H1 (cell line): ENCODE results near the gene TBCEL. TPM values are rescaled to one million over a fixed set of nuclear protein-coding genes. Genes with fewer than 3 reads are reported as not detected.

Source experiments
- BCL11A ChIP-seq, 2 experiments: IDR thresholded peaks; one replicate each; pipeline ENCODE4 v1.6.1; 2011; ENCODE audit warnings: low read depth in 2 of 2, low read length in 2 of 2, mild to moderate bottlenecking in 2 of 2
- POU5F1 ChIP-seq: IDR thresholded peaks from 2 replicates; pipeline ENCODE4 v1.6.1; 2011; ENCODE audit warnings: low read depth, mild to moderate bottlenecking, low read length, moderate library complexity
- RNF2 ChIP-seq: fragments of 200-900, 300-1000 bp; sonication (generic); IDR thresholded peaks from 2 replicates; pipeline ENCODE4 v1.7.1; 2016; ENCODE audit warnings: borderline replicate concordance, low read depth, mild to moderate bottlenecking, antibody characterized with exemption, low read length; ENCODE audit not compliant: poor library complexity, severe bottlenecking; ENCODE audit errors: missing control alignments
- TEAD4 ChIP-seq: IDR thresholded peaks from 2 replicates; pipeline ENCODE4 v1.6.1; 2012; ENCODE audit warnings: low read depth, low read length, inconsistent platforms, mixed read lengths
- polyA plus RNA-seq, 7 experiments: library from polyadenylated mRNA; depleted of rRNA in 3 of 7; stranded (reverse) in 5 of 7; unstranded in 2 of 7; fragments of >200 nt in 5 of 7; fragments of 200-250 nt in 2 of 7; gene quantifications; 1 replicate in 5 of 7; 2 replicates in 1 of 7; 4 replicates in 1 of 7; pipeline versions ENCODE4 v1.2.1 to v1.2.3, GENCODE V29; 2011 to 2013; ENCODE audit warnings: missing spikeins in 2 of 7, mixed read lengths in 2 of 7
- total RNA-seq: library from RNA; stranded (reverse); fragmentation: NEBNext Ultra II Directional; extraction: Animal tissue kit (Norgen Biotek cat#: 25700); gene quantifications from 2 replicates; pipeline ENCODE4 v1.2.1, GENCODE V29; 2021

TBCEL gene
- total and polyA plus RNA-seq, 2 of the 8 experiments (the other 6 are each of a cell fraction or from before 2014, with no cell fraction given): 3.9 to 16.0 TPM

GRCh38 chr11:121067453-121067852, 43.6 kb downstream of the TBCEL start (continued):
- no peak for TF ChIP-seq BCL11A (IDR thresholded peaks at IDR 0.05; ENCODE audit: low read depth in 2 of 2, low read length in 2 of 2)
- TF ChIP-seq TEAD4: no peak
- TF ChIP-seq POU5F1: no peak
- TF ChIP-seq RNF2: no peak
- TF ChIP-seq, all 59 proteins: peak for 0
